H9 (cell line): ENCODE measurements around the gene ZSCAN1. TPM values are rescaled to one million over a fixed set of nuclear protein-coding genes. Genes with fewer than 3 reads are reported as not detected.

Experiments
- DNase-seq: peaks from one replicate; pipeline ENCODE4 v3.0.0-alpha.2; 2017
- H2AFZ ChIP-seq: one replicate; pipeline ENCODE4 v1.6.1; 2013; ENCODE audit warnings: mild to moderate bottlenecking, low read length, control low read depth, moderate library complexity
- H2AK5ac ChIP-seq: 2 replicates; pipeline ENCODE4 v1.6.1; 2013; ENCODE audit warnings: low read length, control low read depth, mixed read lengths; ENCODE audit not compliant: insufficient read length
- H2BK120ac ChIP-seq: one replicate; pipeline ENCODE4 v1.6.1; 2013; ENCODE audit warnings: low read depth, mild to moderate bottlenecking, low read length, control low read depth, inconsistent platforms; ENCODE audit not compliant: poor library complexity, severe bottlenecking
- H2BK12ac ChIP-seq: 2 replicates; pipeline ENCODE4 v1.6.1; 2013; ENCODE audit warnings: low read length, control low read depth, mixed read lengths, low read depth; ENCODE audit not compliant: insufficient read length
- H2BK15ac ChIP-seq: 2 replicates; pipeline ENCODE4 v1.6.1; 2013; ENCODE audit warnings: low read depth, low read length, control low read depth
- H2BK20ac ChIP-seq: one replicate; pipeline ENCODE4 v1.6.1; 2013; ENCODE audit warnings: low read depth, mild to moderate bottlenecking, low read length, control low read depth, inconsistent platforms; ENCODE audit not compliant: poor library complexity, severe bottlenecking
- H2BK5ac ChIP-seq: 2 replicates; pipeline ENCODE4 v1.6.1; 2013; ENCODE audit warnings: low read length, control low read depth, mixed read lengths; ENCODE audit not compliant: insufficient read length
- H3K14ac ChIP-seq: 2 replicates; pipeline ENCODE4 v1.6.1; 2013; ENCODE audit warnings: low read length, control low read depth; ENCODE audit not compliant: insufficient read depth
- H3K18ac ChIP-seq: 2 replicates; pipeline ENCODE4 v1.6.1; 2013; ENCODE audit warnings: low read depth, mild to moderate bottlenecking, mixed read lengths, low read length, control low read depth; ENCODE audit not compliant: insufficient read length
- H3K23ac ChIP-seq: 2 replicates; pipeline ENCODE4 v1.6.1; 2013; ENCODE audit warnings: low read length, control low read depth, mixed read lengths, low read depth; ENCODE audit not compliant: insufficient read length
- H3K23me2 ChIP-seq: 2 replicates; pipeline ENCODE4 v1.6.1; 2013; ENCODE audit warnings: low read depth, mild to moderate bottlenecking, mixed read lengths, low read length, control low read depth; ENCODE audit not compliant: insufficient read length, poor library complexity, severe bottlenecking
- H3K27ac ChIP-seq: 2 replicates; pipeline ENCODE4 v1.5.1; 2013; ENCODE audit warnings: low read length, control low read depth, mixed read lengths, low read depth; ENCODE audit not compliant: insufficient read length
- H3K27me3 ChIP-seq: 2 replicates; pipeline ENCODE4 v1.6.1; 2013; ENCODE audit warnings: low read length, control low read depth, inconsistent platforms; ENCODE audit not compliant: insufficient read depth
- H3K4ac ChIP-seq: 2 replicates; pipeline ENCODE4 v1.6.1; 2013; ENCODE audit warnings: low read depth, mild to moderate bottlenecking, control low read depth, inconsistent platforms, low read length, moderate library complexity
- H3K4me1 ChIP-seq: 2 replicates; pipeline ENCODE4 v1.6.1; 2013; ENCODE audit warnings: low read length, control low read depth, inconsistent platforms; ENCODE audit not compliant: insufficient read depth
- H3K4me2 ChIP-seq: 2 replicates; pipeline ENCODE4 v1.6.1; 2013; ENCODE audit warnings: low read length, control low read depth, mixed read lengths; ENCODE audit not compliant: insufficient read length, insufficient read depth
- H3K56ac ChIP-seq: 2 replicates; pipeline ENCODE4 v1.6.1; 2013; ENCODE audit warnings: low read depth, mild to moderate bottlenecking, mixed read lengths, low read length, control low read depth; ENCODE audit not compliant: insufficient read length
- H3K79me1 ChIP-seq: 2 replicates; pipeline ENCODE4 v1.6.1; 2013; ENCODE audit warnings: low read depth, mild to moderate bottlenecking, moderate library complexity, low read length, control low read depth, inconsistent platforms; ENCODE audit not compliant: insufficient read depth, poor library complexity, severe bottlenecking
- H3K79me2 ChIP-seq: 2 replicates; pipeline ENCODE4 v1.6.1; 2013; ENCODE audit warnings: low read length, control low read depth, inconsistent platforms; ENCODE audit not compliant: insufficient read depth
- H3K9ac ChIP-seq: 2 replicates; pipeline ENCODE4 v1.6.1; 2013; ENCODE audit warnings: low read length, control low read depth, mixed read lengths; ENCODE audit not compliant: insufficient read length; ENCODE audit errors: extremely low read depth
- H3K9me3 ChIP-seq: one replicate; pipeline ENCODE4 v1.6.1; 2013; ENCODE audit warnings: low read depth, low read length, inconsistent platforms; ENCODE audit not compliant: control insufficient read depth
- H3T11ph ChIP-seq: one replicate; pipeline ENCODE4 v1.6.1; 2013; ENCODE audit warnings: mild to moderate bottlenecking, low read length, control low read depth, inconsistent platforms
- H4K20me1 ChIP-seq: one replicate; pipeline ENCODE4 v1.6.1; 2013; ENCODE audit not compliant: control insufficient read depth, insufficient read length, insufficient read depth
- H4K5ac ChIP-seq: 2 replicates; pipeline ENCODE4 v1.6.1; 2013; ENCODE audit warnings: low read depth, mild to moderate bottlenecking, mixed read lengths, low read length, control low read depth; ENCODE audit not compliant: insufficient read length
- H4K8ac ChIP-seq: replicated peaks from 2 replicates; pipeline ENCODE4 v1.6.1; 2013; ENCODE audit warnings: low read length, control low read depth, mixed read lengths, low read depth; ENCODE audit not compliant: insufficient read length
- H4K91ac ChIP-seq: 2 replicates; pipeline ENCODE4 v1.6.1; 2013; ENCODE audit warnings: low read depth, mild to moderate bottlenecking, moderate library complexity, mixed read lengths, low read length, control low read depth; ENCODE audit not compliant: insufficient read length
- H3K27ac Mint-ChIP-seq, 3 experiments: 2 replicates in 2 of 3; 3 replicates in 1 of 3; pipeline ENCODE4 v1.8.0; 2020 to 2021; ENCODE audit warnings: mixed read lengths in 3 of 3, mild to moderate bottlenecking in 1 of 3, moderate library complexity in 1 of 3
- H3K27me3 Mint-ChIP-seq: 2 replicates; pipeline ENCODE4 v1.8.0; 2021; ENCODE audit warnings: low read depth, mild to moderate bottlenecking, moderate library complexity, mixed read lengths
- H3K36me3 Mint-ChIP-seq, 3 experiments: 2 replicates in 2 of 3; 3 replicates in 1 of 3; pipeline ENCODE4 v1.8.0; 2020 to 2021; ENCODE audit warnings: low read depth in 3 of 3, mixed read lengths in 3 of 3; ENCODE audit not compliant: insufficient read depth in 1 of 3
- H3K4me1 Mint-ChIP-seq, 2 experiments: 2 replicates each; pipeline ENCODE4 v1.8.0; 2020; ENCODE audit warnings: mixed read lengths in 2 of 2
- H3K4me3 Mint-ChIP-seq, 2 experiments: 2 replicates in 1 of 2; 3 replicates in 1 of 2; pipeline ENCODE4 v1.8.0; 2020 to 2021; ENCODE audit warnings: mild to moderate bottlenecking in 2 of 2, mixed read lengths in 2 of 2, moderate library complexity in 1 of 2
- H3K9me3 Mint-ChIP-seq, 2 experiments: 2 replicates in 1 of 2; 3 replicates in 1 of 2; pipeline ENCODE4 v1.8.0; 2020; ENCODE audit warnings: mild to moderate bottlenecking in 2 of 2, mixed read lengths in 2 of 2, moderate library complexity in 1 of 2
- WGBS: extraction: QIAGEN DNeasy Blood & Tissue Kit; methylation state at CpG from one replicate; pipeline ENCODE4 v1.1.7; 2013; ENCODE audit warnings: missing lambda C conversion rate, low lambda C conversion rate, mixed read lengths; ENCODE audit not compliant: insufficient read length; ENCODE audit errors: extremely low coverage; 5-methylcytosine and 5-hydroxymethylcytosine counted together
- total RNA-seq: library from RNA; stranded (reverse); gene quantifications from 2 replicates; pipeline ENCODE4 v1.2.1, GENCODE V29; 2021
- TF ChIP-seq, protein P1 (sequence below): fragments of 200-600 bp; sonication (generic); conservative IDR thresholded peaks from 3 replicates; pipeline ENCODE4 v1.8.0; 2021; ENCODE audit warnings: antibody characterized with exemption, mild to moderate bottlenecking

The ZSCAN1 gene
- total RNA-seq, 1 experiment from 2014 or later: 1.2 TPM

DNA sequence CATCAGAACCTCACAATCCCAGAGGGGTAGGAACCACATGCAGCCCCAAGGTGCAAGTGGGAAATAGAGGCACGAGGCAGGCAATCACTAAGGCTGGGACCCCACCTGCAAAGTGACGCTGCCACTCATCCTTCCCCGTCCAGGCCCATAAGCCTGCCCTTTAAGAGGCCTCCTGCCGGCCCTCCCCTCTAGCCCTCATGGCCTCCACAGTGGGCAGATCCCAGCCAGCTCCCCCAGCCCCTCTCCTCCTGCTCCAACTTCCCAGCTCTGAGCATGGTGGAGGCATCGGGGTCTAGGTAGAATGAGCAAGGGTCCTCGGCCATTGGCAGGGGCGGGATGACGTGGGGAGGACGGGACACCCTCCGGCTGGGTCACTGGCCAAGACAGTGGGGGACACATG lies 61.5 kb downstream of the ZSCAN1 start:
- no peak overlapping the region for H2AFZ ChIP-seq
- DNase-seq: no peak
- H3K9ac ChIP-seq: no peak overlapping the region
- Mint-ChIP-seq H3K4me1 (peaks cover 10 to 17% of the 10 kb centered on the region in 2 experiments), H3K27ac (no peak overlapping the region), H3K9me3 (peaks cover 12 to 33% of the 10 kb centered on the region in 2 experiments), H3K36me3 (peaks cover 19 to 35% (median 31%) of the 10 kb centered on the region in 3 experiments), H3K4me3 (no peak overlapping the region), H3K27me3 (no peaks in the 10 kb centered on the region; the same call in 1 of the 2 replicates)
- TF ChIP-seq, protein P1, sequence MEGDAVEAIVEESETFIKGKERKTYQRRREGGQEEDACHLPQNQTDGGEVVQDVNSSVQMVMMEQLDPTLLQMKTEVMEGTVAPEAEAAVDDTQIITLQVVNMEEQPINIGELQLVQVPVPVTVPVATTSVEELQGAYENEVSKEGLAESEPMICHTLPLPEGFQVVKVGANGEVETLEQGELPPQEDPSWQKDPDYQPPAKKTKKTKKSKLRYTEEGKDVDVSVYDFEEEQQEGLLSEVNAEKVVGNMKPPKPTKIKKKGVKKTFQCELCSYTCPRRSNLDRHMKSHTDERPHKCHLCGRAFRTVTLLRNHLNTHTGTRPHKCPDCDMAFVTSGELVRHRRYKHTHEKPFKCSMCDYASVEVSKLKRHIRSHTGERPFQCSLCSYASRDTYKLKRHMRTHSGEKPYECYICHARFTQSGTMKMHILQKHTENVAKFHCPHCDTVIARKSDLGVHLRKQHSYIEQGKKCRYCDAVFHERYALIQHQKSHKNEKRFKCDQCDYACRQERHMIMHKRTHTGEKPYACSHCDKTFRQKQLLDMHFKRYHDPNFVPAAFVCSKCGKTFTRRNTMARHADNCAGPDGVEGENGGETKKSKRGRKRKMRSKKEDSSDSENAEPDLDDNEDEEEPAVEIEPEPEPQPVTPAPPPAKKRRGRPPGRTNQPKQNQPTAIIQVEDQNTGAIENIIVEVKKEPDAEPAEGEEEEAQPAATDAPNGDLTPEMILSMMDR: no peak
- H2BK120ac ChIP-seq: no peak overlapping the region
- H4K91ac ChIP-seq: no peak overlapping the region
- peaks cover 10% of the 10 kb centered on the region for H3K23me2 ChIP-seq
- H2BK5ac ChIP-seq: no peak overlapping the region
- no peak overlapping the region for H3K56ac ChIP-seq
- H3K9me3 ChIP-seq: no peaks in the 10 kb centered on the region
- H3K14ac ChIP-seq: no peak overlapping the region
- no peak overlapping the region for H2BK12ac ChIP-seq
- H3K4me2 ChIP-seq: no peak overlapping the region
- no peak overlapping the region for H3K27ac ChIP-seq
- H2BK15ac ChIP-seq: no peak overlapping the region
- H3K79me1 ChIP-seq: peaks cover 9% of the 10 kb centered on the region
- no peak overlapping the region for H2BK20ac ChIP-seq
- H3K23ac ChIP-seq: no peak overlapping the region
- no peaks in the 10 kb centered on the region for H3K27me3 ChIP-seq
- no peak overlapping the region for H3K4ac ChIP-seq
- no peak overlapping the region for H3T11ph ChIP-seq
- no peak overlapping the region for H2AK5ac ChIP-seq
- no peak overlapping the region for H4K8ac ChIP-seq
- WGBS: no CpG with 5 or more reads among the region's 10 CpGs
- H3K4me1 ChIP-seq: peaks cover 6% of the 10 kb centered on the region; the same call in 1 of the 2 replicates
- H3K79me2 ChIP-seq: no peaks in the 10 kb centered on the region
- no peaks in the 10 kb centered on the region for H4K20me1 ChIP-seq
- no peak overlapping the region for H4K5ac ChIP-seq
- no peak overlapping the region for H3K18ac ChIP-seq
